Measurements from ENCODE around the gene KDM5B.

DNA sequence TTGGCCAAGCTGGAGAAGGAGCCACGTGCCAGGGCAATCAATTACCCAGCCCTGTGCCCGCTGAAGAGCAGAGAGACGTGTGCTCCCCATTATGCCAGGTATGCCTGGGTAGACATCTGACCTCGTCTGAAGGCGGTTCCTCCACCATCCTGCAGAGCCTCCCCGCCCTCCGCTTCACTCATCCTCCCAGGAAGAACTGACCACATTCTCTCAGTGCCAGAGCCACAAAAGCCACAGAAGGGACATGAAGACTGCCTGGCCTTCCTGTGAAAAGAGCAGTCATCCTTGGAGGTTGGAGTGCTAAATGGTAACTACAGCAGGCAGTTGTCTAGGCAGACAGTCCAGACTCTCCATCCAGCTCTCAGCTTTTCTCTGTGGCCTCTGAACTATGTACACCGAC, 109.9 kb downstream of the KDM5B start:
- TF ChIP-seq POLR2A (IDR thresholded peaks at IDR 0.05; ENCODE audit: borderline replicate concordance, extremely low read depth, insufficient read depth, insufficient read length) (no peak), SRF (IDR thresholded peaks at IDR 0.05; ENCODE audit: low read depth) (no peak), POLR2AphosphoS5 (IDR thresholded peaks at IDR 0.05; ENCODE audit: low read depth, low read length) (no peak), ELF1 (IDR thresholded peaks at IDR 0.05; ENCODE audit: borderline replicate concordance, low read depth) (no peak)
- TF ChIP-seq, protein P1, sequence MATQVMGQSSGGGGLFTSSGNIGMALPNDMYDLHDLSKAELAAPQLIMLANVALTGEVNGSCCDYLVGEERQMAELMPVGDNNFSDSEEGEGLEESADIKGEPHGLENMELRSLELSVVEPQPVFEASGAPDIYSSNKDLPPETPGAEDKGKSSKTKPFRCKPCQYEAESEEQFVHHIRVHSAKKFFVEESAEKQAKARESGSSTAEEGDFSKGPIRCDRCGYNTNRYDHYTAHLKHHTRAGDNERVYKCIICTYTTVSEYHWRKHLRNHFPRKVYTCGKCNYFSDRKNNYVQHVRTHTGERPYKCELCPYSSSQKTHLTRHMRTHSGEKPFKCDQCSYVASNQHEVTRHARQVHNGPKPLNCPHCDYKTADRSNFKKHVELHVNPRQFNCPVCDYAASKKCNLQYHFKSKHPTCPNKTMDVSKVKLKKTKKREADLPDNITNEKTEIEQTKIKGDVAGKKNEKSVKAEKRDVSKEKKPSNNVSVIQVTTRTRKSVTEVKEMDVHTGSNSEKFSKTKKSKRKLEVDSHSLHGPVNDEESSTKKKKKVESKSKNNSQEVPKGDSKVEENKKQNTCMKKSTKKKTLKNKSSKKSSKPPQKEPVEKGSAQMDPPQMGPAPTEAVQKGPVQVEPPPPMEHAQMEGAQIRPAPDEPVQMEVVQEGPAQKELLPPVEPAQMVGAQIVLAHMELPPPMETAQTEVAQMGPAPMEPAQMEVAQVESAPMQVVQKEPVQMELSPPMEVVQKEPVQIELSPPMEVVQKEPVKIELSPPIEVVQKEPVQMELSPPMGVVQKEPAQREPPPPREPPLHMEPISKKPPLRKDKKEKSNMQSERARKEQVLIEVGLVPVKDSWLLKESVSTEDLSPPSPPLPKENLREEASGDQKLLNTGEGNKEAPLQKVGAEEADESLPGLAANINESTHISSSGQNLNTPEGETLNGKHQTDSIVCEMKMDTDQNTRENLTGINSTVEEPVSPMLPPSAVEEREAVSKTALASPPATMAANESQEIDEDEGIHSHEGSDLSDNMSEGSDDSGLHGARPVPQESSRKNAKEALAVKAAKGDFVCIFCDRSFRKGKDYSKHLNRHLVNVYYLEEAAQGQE (IDR thresholded peaks at IDR 0.05; ENCODE audit: low read depth) = no peak
- TF ChIP-seq, protein P2, sequence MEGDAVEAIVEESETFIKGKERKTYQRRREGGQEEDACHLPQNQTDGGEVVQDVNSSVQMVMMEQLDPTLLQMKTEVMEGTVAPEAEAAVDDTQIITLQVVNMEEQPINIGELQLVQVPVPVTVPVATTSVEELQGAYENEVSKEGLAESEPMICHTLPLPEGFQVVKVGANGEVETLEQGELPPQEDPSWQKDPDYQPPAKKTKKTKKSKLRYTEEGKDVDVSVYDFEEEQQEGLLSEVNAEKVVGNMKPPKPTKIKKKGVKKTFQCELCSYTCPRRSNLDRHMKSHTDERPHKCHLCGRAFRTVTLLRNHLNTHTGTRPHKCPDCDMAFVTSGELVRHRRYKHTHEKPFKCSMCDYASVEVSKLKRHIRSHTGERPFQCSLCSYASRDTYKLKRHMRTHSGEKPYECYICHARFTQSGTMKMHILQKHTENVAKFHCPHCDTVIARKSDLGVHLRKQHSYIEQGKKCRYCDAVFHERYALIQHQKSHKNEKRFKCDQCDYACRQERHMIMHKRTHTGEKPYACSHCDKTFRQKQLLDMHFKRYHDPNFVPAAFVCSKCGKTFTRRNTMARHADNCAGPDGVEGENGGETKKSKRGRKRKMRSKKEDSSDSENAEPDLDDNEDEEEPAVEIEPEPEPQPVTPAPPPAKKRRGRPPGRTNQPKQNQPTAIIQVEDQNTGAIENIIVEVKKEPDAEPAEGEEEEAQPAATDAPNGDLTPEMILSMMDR (IDR thresholded peaks at IDR 0.05 in 2 of 3, conservative IDR thresholded peaks at IDR 0.05 in 1 of 3; ENCODE audit: borderline replicate concordance in 1 of 3, insufficient read depth in 1 of 3, low read depth in 2 of 3, low read length in 2 of 3) = no peak

All from HCT116 (cell line).